NCI-H748 treated with DMSO at 0.1 percent for 48 hours (cell line): ENCODE measurements around the gene PLEK.

Source experiments
- DNase-seq: peaks from one replicate; lab custom pipeline; 2025; lab: John Stamatoyannopoulos, UW

The PLEK gene

GRCh38 chr2:68416081-68416675, 51.1 kb downstream of the PLEK start:
- DNase-seq: no peak

GRCh38 chr2:68417926-68418325, 52.8 kb downstream of the PLEK start:
- DNase-seq: no peak

GRCh38 chr2:68418419-68418818, 53.3 kb downstream of the PLEK start:
- no peak for DNase-seq

GRCh38 chr2:68418855-68419254, 53.8 kb downstream of the PLEK start:
- no peak for DNase-seq

- no peak for DNase-seq
These were observed 55.3 kb downstream of the PLEK start for GRCh38 chr2:68420254-68420910.

GRCh38 chr2:68423966-68424650, 59.0 kb downstream of the PLEK start:
- DNase-seq: no peak

GRCh38 chr2:68425503-68425902, 60.4 kb downstream of the PLEK start:
- no peak for DNase-seq

- DNase-seq: no peak
These were observed 61.4 kb downstream of the PLEK start for GRCh38 chr2:68426446-68426845.

GRCh38 chr2:68426848-68427579, 61.9 kb downstream of the PLEK start:
- no peak for DNase-seq

- DNase-seq: no peak
These were observed 63.0 kb downstream of the PLEK start for GRCh38 chr2:68428126-68428525.

GRCh38 chr2:68428746-68429145, 63.7 kb downstream of the PLEK start:
- no peak for DNase-seq

GRCh38 chr2:68429311-68429826, 64.3 kb downstream of the PLEK start:
- DNase-seq: no peak

GRCh38 chr2:68431316-68431972, 66.4 kb downstream of the PLEK start:
- no peak for DNase-seq

GRCh38 chr2:68432696-68433658, 67.9 kb downstream of the PLEK start:
- no peak for DNase-seq

GRCh38 chr2:68434981-68435380, 69.9 kb downstream of the PLEK start:
- DNase-seq: no peak

- no peak for DNase-seq
These were observed 70.5 kb downstream of the PLEK start for GRCh38 chr2:68435615-68436014.

- no peak for DNase-seq
These were observed 71.2 kb downstream of the PLEK start for GRCh38 chr2:68436270-68436669.

GRCh38 chr2:68438455-68439303, 73.6 kb downstream of the PLEK start:
- no peak for DNase-seq

- DNase-seq: peak; percentile 38
These were observed 76.3 kb downstream of the PLEK start for GRCh38 chr2:68441179-68441993.
